Measurements from ENCODE around the gene ZNF839. TPM values are rescaled to one million over a fixed set of nuclear protein-coding genes. Genes with fewer than 3 reads are reported as not detected.
"Not testable (repeated sequence)": the region's sequence is repeated elsewhere in the genome, so short reads cannot be mapped to it uniquely, and the experiment has no call there.

ZNF839 gene
- total RNA-seq, 1 experiment from 2014 or later = 14.3 TPM

- Histone ChIP-seq H3K36me3 (ENCODE audit: insufficient read depth, low read length) (peaks cover 24% of the 10 kb centered on the region; the same call in 1 of the 2 replicates), H3K4me1 (ENCODE audit: low read length) (no peaks in the 10 kb centered on the region), H3K4me3 (ENCODE audit: low read length) (no peak overlapping the region), H2AFZ (ENCODE audit: low read length) (no peak overlapping the region), H3K9ac (ENCODE audit: low read length) (no peak overlapping the region), H4K20me1 (ENCODE audit: insufficient read depth, low read depth, low read length) (no peaks in the 10 kb centered on the region), H3K27me3 (ENCODE audit: low read length) (no peaks in the 10 kb centered on the region), H3K9me3 (ENCODE audit: low read length) (no peaks in the 10 kb centered on the region), H3K27ac (ENCODE audit: low read length) (no peak overlapping the region), H3K79me2 (ENCODE audit: low read length) (no peaks in the 10 kb centered on the region), H3K4me2 (ENCODE audit: low read depth, low read length, poor library complexity, severe bottlenecking) (no peak overlapping the region), H3K9me2 (replicated peaks; ENCODE audit: insufficient read depth, low read length) (no peaks in the 10 kb centered on the region)
- no peak for DNase-seq
Observed at GRCh38 chr14:102342238-102342637, 22.7 kb downstream of the ZNF839 start.

- H3K9me2 ChIP-seq (replicated peaks; ENCODE audit: insufficient read depth, low read length) = no peaks in the 10 kb centered on the region
- no peaks in the 10 kb centered on the region for H3K79me2 ChIP-seq (ENCODE audit: low read length)
- no peaks in the 10 kb centered on the region for H3K9me3 ChIP-seq (ENCODE audit: low read length)
- H3K36me3 ChIP-seq (ENCODE audit: insufficient read depth, low read length) = peaks cover 21% of the 10 kb centered on the region; the same call in 1 of the 2 replicates
- H3K9ac ChIP-seq (ENCODE audit: low read length) = no peak overlapping the region
- no peak overlapping the region for H2AFZ ChIP-seq (ENCODE audit: low read length)
- H3K27me3 ChIP-seq (ENCODE audit: low read length) = no peaks in the 10 kb centered on the region
- H3K4me1 ChIP-seq (ENCODE audit: low read length) = no peaks in the 10 kb centered on the region
- no peak overlapping the region for H3K4me3 ChIP-seq (ENCODE audit: low read length)
- no peaks in the 10 kb centered on the region for H4K20me1 ChIP-seq (ENCODE audit: insufficient read depth, low read depth, low read length)
- no peak for DNase-seq
- no peak overlapping the region for H3K27ac ChIP-seq (ENCODE audit: low read length)
- H3K4me2 ChIP-seq (ENCODE audit: low read depth, low read length, poor library complexity, severe bottlenecking) = no peak overlapping the region
Observed at GRCh38 chr14:102344084-102344483, 24.5 kb downstream of the ZNF839 start.

- Histone ChIP-seq H3K9me3 (ENCODE audit: low read length) (no peaks in the 10 kb centered on the region), H3K27me3 (ENCODE audit: low read length) (no peaks in the 10 kb centered on the region), H3K9ac (ENCODE audit: low read length) (no peak overlapping the region), H3K4me3 (ENCODE audit: low read length) (no peak overlapping the region), H3K9me2 (replicated peaks; ENCODE audit: insufficient read depth, low read length) (no peaks in the 10 kb centered on the region), H3K4me2 (ENCODE audit: low read depth, low read length, poor library complexity, severe bottlenecking) (no peak overlapping the region), H3K79me2 (ENCODE audit: low read length) (no peaks in the 10 kb centered on the region), H3K4me1 (ENCODE audit: low read length) (no peaks in the 10 kb centered on the region), H4K20me1 (ENCODE audit: insufficient read depth, low read depth, low read length) (no peaks in the 10 kb centered on the region), H3K36me3 (ENCODE audit: insufficient read depth, low read length) (peaks cover 21% of the 10 kb centered on the region; the same call in 1 of the 2 replicates), H3K27ac (ENCODE audit: low read length) (no peak overlapping the region), H2AFZ (ENCODE audit: low read length) (no peak overlapping the region)
- DNase-seq = no peak
Observed at GRCh38 chr14:102344485-102344884, 24.9 kb downstream of the ZNF839 start.

GRCh38 chr14:102345232-102345631 is 25.7 kb downstream of the ZNF839 start:
- no peak overlapping the region for H3K4me3 ChIP-seq (ENCODE audit: low read length)
- H3K27me3 ChIP-seq (ENCODE audit: low read length) = no peaks in the 10 kb centered on the region
- H3K9me2 ChIP-seq (replicated peaks; ENCODE audit: insufficient read depth, low read length) = no peaks in the 10 kb centered on the region
- H3K9me3 ChIP-seq (ENCODE audit: low read length) = no peaks in the 10 kb centered on the region
- DNase-seq = no peak
- H3K36me3 ChIP-seq (ENCODE audit: insufficient read depth, low read length) = peaks cover 21% of the 10 kb centered on the region; the same call in 1 of the 2 replicates
- H3K4me2 ChIP-seq (ENCODE audit: low read depth, low read length, poor library complexity, severe bottlenecking) = no peak overlapping the region
- H4K20me1 ChIP-seq (ENCODE audit: insufficient read depth, low read depth, low read length) = no peaks in the 10 kb centered on the region
- H3K4me1 ChIP-seq (ENCODE audit: low read length) = no peaks in the 10 kb centered on the region
- H3K79me2 ChIP-seq (ENCODE audit: low read length) = no peaks in the 10 kb centered on the region
- H3K9ac ChIP-seq (ENCODE audit: low read length) = no peak overlapping the region
- H2AFZ ChIP-seq (ENCODE audit: low read length) = no peak overlapping the region
- H3K27ac ChIP-seq (ENCODE audit: low read length) = no peak overlapping the region

GRCh38 chr14:102346645-102347044 is 27.1 kb downstream of the ZNF839 start:
- peaks cover 20% of the 10 kb centered on the region; the same call in 1 of the 2 replicates for H3K36me3 ChIP-seq (ENCODE audit: insufficient read depth, low read length)
- DNase-seq = no peak
- no peaks in the 10 kb centered on the region for H3K4me1 ChIP-seq (ENCODE audit: low read length)
- no peaks in the 10 kb centered on the region for H3K9me3 ChIP-seq (ENCODE audit: low read length)
- H3K9me2 ChIP-seq (replicated peaks; ENCODE audit: insufficient read depth, low read length) = no peaks in the 10 kb centered on the region
- H4K20me1 ChIP-seq (ENCODE audit: insufficient read depth, low read depth, low read length) = no peaks in the 10 kb centered on the region
- H3K4me2 ChIP-seq (ENCODE audit: low read depth, low read length, poor library complexity, severe bottlenecking) = no peak overlapping the region
- H3K4me3 ChIP-seq (ENCODE audit: low read length) = no peak overlapping the region
- H3K27ac ChIP-seq (ENCODE audit: low read length) = no peak overlapping the region
- H3K9ac ChIP-seq (ENCODE audit: low read length) = no peak overlapping the region
- no peaks in the 10 kb centered on the region for H3K27me3 ChIP-seq (ENCODE audit: low read length)
- no peak overlapping the region for H2AFZ ChIP-seq (ENCODE audit: low read length)
- H3K79me2 ChIP-seq (ENCODE audit: low read length) = no peaks in the 10 kb centered on the region

GRCh38 chr14:102348376-102348775 is 28.8 kb downstream of the ZNF839 start:
- no peaks in the 10 kb centered on the region for H4K20me1 ChIP-seq (ENCODE audit: insufficient read depth, low read depth, low read length)
- no peak overlapping the region for H2AFZ ChIP-seq (ENCODE audit: low read length)
- H3K4me1 ChIP-seq (ENCODE audit: low read length) = no peaks in the 10 kb centered on the region
- H3K4me3 ChIP-seq (ENCODE audit: low read length) = no peak overlapping the region
- no peaks in the 10 kb centered on the region for H3K27me3 ChIP-seq (ENCODE audit: low read length)
- H3K79me2 ChIP-seq (ENCODE audit: low read length) = no peaks in the 10 kb centered on the region
- H3K9ac ChIP-seq (ENCODE audit: low read length) = no peak overlapping the region
- H3K9me3 ChIP-seq (ENCODE audit: low read length) = no peaks in the 10 kb centered on the region
- H3K36me3 ChIP-seq (ENCODE audit: insufficient read depth, low read length) = peaks cover 19% of the 10 kb centered on the region; the same call in 1 of the 2 replicates
- no peaks in the 10 kb centered on the region for H3K9me2 ChIP-seq (replicated peaks; ENCODE audit: insufficient read depth, low read length)
- H3K27ac ChIP-seq (ENCODE audit: low read length) = no peak overlapping the region
- no peak for DNase-seq
- H3K4me2 ChIP-seq (ENCODE audit: low read depth, low read length, poor library complexity, severe bottlenecking) = no peak overlapping the region

GRCh38 chr14:102351023-102351422 is 31.5 kb downstream of the ZNF839 start:
- H3K27me3 ChIP-seq (ENCODE audit: low read length) = no peaks in the 10 kb centered on the region
- H3K9ac ChIP-seq (ENCODE audit: low read length) = no peak overlapping the region
- H3K36me3 ChIP-seq (ENCODE audit: insufficient read depth, low read length) = peaks cover 21% of the 10 kb centered on the region; the same call in 1 of the 2 replicates
- no peaks in the 10 kb centered on the region for H4K20me1 ChIP-seq (ENCODE audit: insufficient read depth, low read depth, low read length)
- H3K4me2 ChIP-seq (ENCODE audit: low read depth, low read length, poor library complexity, severe bottlenecking) = no peak overlapping the region
- H2AFZ ChIP-seq (ENCODE audit: low read length) = no peak overlapping the region
- no peak for DNase-seq
- no peak overlapping the region for H3K27ac ChIP-seq (ENCODE audit: low read length)
- H3K4me1 ChIP-seq (ENCODE audit: low read length) = no peaks in the 10 kb centered on the region
- no peak overlapping the region for H3K4me3 ChIP-seq (ENCODE audit: low read length)
- H3K9me3 ChIP-seq (ENCODE audit: low read length) = no peaks in the 10 kb centered on the region
- no peaks in the 10 kb centered on the region for H3K79me2 ChIP-seq (ENCODE audit: low read length)
- no peaks in the 10 kb centered on the region for H3K9me2 ChIP-seq (replicated peaks; ENCODE audit: insufficient read depth, low read length)

- not testable (repeated sequence) for H3K4me1 ChIP-seq (ENCODE audit: low read length); H3K4me2 ChIP-seq (ENCODE audit: low read depth, low read length, poor library complexity, severe bottlenecking)
- peaks cover 21% of the 10 kb centered on the region; the same call in 1 of the 2 replicates for H3K36me3 ChIP-seq (ENCODE audit: insufficient read depth, low read length)
Observed at GRCh38 chr14:102351593-102351992, 32.0 kb downstream of the ZNF839 start.

GRCh38 chr14:102352213-102352612 is 32.7 kb downstream of the ZNF839 start:
- Histone ChIP-seq H4K20me1 (ENCODE audit: insufficient read depth, low read depth, low read length) (no peaks in the 10 kb centered on the region), H3K36me3 (ENCODE audit: insufficient read depth, low read length) (peaks cover 21% of the 10 kb centered on the region; the same call in 1 of the 2 replicates), H3K9me3 (ENCODE audit: low read length) (no peaks in the 10 kb centered on the region), H3K4me1 (ENCODE audit: low read length) (no peaks in the 10 kb centered on the region), H3K9me2 (replicated peaks; ENCODE audit: insufficient read depth, low read length) (no peaks in the 10 kb centered on the region), H3K4me2 (ENCODE audit: low read depth, low read length, poor library complexity, severe bottlenecking) (no peak overlapping the region), H3K27ac (ENCODE audit: low read length) (no peak overlapping the region), H3K79me2 (ENCODE audit: low read length) (no peaks in the 10 kb centered on the region), H3K27me3 (ENCODE audit: low read length) (no peaks in the 10 kb centered on the region), H2AFZ (ENCODE audit: low read length) (no peak overlapping the region), H3K4me3 (ENCODE audit: low read length) (no peak overlapping the region), H3K9ac (ENCODE audit: low read length) (no peak overlapping the region)
- no peak for DNase-seq

More at GRCh38 chr14:102351593-102351992, 32.0 kb downstream of the ZNF839 start:
- not testable (repeated sequence) for H4K20me1 ChIP-seq (ENCODE audit: insufficient read depth, low read depth, low read length); H2AFZ ChIP-seq (ENCODE audit: low read length); H3K27ac ChIP-seq (ENCODE audit: low read length); H3K27me3 ChIP-seq (ENCODE audit: low read length); H3K9me2 ChIP-seq (replicated peaks; ENCODE audit: insufficient read depth, low read length); H3K4me3 ChIP-seq (ENCODE audit: low read length); H3K9ac ChIP-seq (ENCODE audit: low read length); H3K9me3 ChIP-seq (ENCODE audit: low read length); DNase-seq; H3K79me2 ChIP-seq (ENCODE audit: low read length)

All from Karpas-422 (cell line).